H9 (cell line): ENCODE data around the gene CEP89. TPM values are rescaled to one million over a fixed set of nuclear protein-coding genes. Genes with fewer than 3 reads are reported as not detected.

ENCODE experiments used
- DNase-seq: peaks from one replicate; pipeline ENCODE4 v3.0.0-alpha.2; 2017
- H2AFZ ChIP-seq: one replicate; pipeline ENCODE4 v1.6.1; 2013; ENCODE audit warnings: mild to moderate bottlenecking, low read length, control low read depth, moderate library complexity
- H2AK5ac ChIP-seq: 2 replicates; pipeline ENCODE4 v1.6.1; 2013; ENCODE audit warnings: low read length, control low read depth, mixed read lengths; ENCODE audit not compliant: insufficient read length
- H2BK120ac ChIP-seq: one replicate; pipeline ENCODE4 v1.6.1; 2013; ENCODE audit warnings: low read depth, mild to moderate bottlenecking, low read length, control low read depth, inconsistent platforms; ENCODE audit not compliant: poor library complexity, severe bottlenecking
- H2BK12ac ChIP-seq: 2 replicates; pipeline ENCODE4 v1.6.1; 2013; ENCODE audit warnings: low read length, control low read depth, mixed read lengths, low read depth; ENCODE audit not compliant: insufficient read length
- H2BK15ac ChIP-seq: 2 replicates; pipeline ENCODE4 v1.6.1; 2013; ENCODE audit warnings: low read depth, low read length, control low read depth
- H2BK20ac ChIP-seq: one replicate; pipeline ENCODE4 v1.6.1; 2013; ENCODE audit warnings: low read depth, mild to moderate bottlenecking, low read length, control low read depth, inconsistent platforms; ENCODE audit not compliant: poor library complexity, severe bottlenecking
- H2BK5ac ChIP-seq: 2 replicates; pipeline ENCODE4 v1.6.1; 2013; ENCODE audit warnings: low read length, control low read depth, mixed read lengths; ENCODE audit not compliant: insufficient read length
- H3K14ac ChIP-seq: 2 replicates; pipeline ENCODE4 v1.6.1; 2013; ENCODE audit warnings: low read length, control low read depth; ENCODE audit not compliant: insufficient read depth
- H3K18ac ChIP-seq: 2 replicates; pipeline ENCODE4 v1.6.1; 2013; ENCODE audit warnings: low read depth, mild to moderate bottlenecking, mixed read lengths, low read length, control low read depth; ENCODE audit not compliant: insufficient read length
- H3K23ac ChIP-seq: 2 replicates; pipeline ENCODE4 v1.6.1; 2013; ENCODE audit warnings: low read length, control low read depth, mixed read lengths, low read depth; ENCODE audit not compliant: insufficient read length
- H3K23me2 ChIP-seq: 2 replicates; pipeline ENCODE4 v1.6.1; 2013; ENCODE audit warnings: low read depth, mild to moderate bottlenecking, mixed read lengths, low read length, control low read depth; ENCODE audit not compliant: insufficient read length, poor library complexity, severe bottlenecking
- H3K27ac ChIP-seq: 2 replicates; pipeline ENCODE4 v1.5.1; 2013; ENCODE audit warnings: low read length, control low read depth, mixed read lengths, low read depth; ENCODE audit not compliant: insufficient read length
- H3K27me3 ChIP-seq: 2 replicates; pipeline ENCODE4 v1.6.1; 2013; ENCODE audit warnings: low read length, control low read depth, inconsistent platforms; ENCODE audit not compliant: insufficient read depth
- H3K4ac ChIP-seq: 2 replicates; pipeline ENCODE4 v1.6.1; 2013; ENCODE audit warnings: low read depth, mild to moderate bottlenecking, control low read depth, inconsistent platforms, low read length, moderate library complexity
- H3K4me1 ChIP-seq: 2 replicates; pipeline ENCODE4 v1.6.1; 2013; ENCODE audit warnings: low read length, control low read depth, inconsistent platforms; ENCODE audit not compliant: insufficient read depth
- H3K4me2 ChIP-seq: 2 replicates; pipeline ENCODE4 v1.6.1; 2013; ENCODE audit warnings: low read length, control low read depth, mixed read lengths; ENCODE audit not compliant: insufficient read length, insufficient read depth
- H3K56ac ChIP-seq: 2 replicates; pipeline ENCODE4 v1.6.1; 2013; ENCODE audit warnings: low read depth, mild to moderate bottlenecking, mixed read lengths, low read length, control low read depth; ENCODE audit not compliant: insufficient read length
- H3K79me1 ChIP-seq: 2 replicates; pipeline ENCODE4 v1.6.1; 2013; ENCODE audit warnings: low read depth, mild to moderate bottlenecking, moderate library complexity, low read length, control low read depth, inconsistent platforms; ENCODE audit not compliant: insufficient read depth, poor library complexity, severe bottlenecking
- H3K79me2 ChIP-seq: 2 replicates; pipeline ENCODE4 v1.6.1; 2013; ENCODE audit warnings: low read length, control low read depth, inconsistent platforms; ENCODE audit not compliant: insufficient read depth
- H3K9ac ChIP-seq: 2 replicates; pipeline ENCODE4 v1.6.1; 2013; ENCODE audit warnings: low read length, control low read depth, mixed read lengths; ENCODE audit not compliant: insufficient read length; ENCODE audit errors: extremely low read depth
- H3K9me3 ChIP-seq: one replicate; pipeline ENCODE4 v1.6.1; 2013; ENCODE audit warnings: low read depth, low read length, inconsistent platforms; ENCODE audit not compliant: control insufficient read depth
- H3T11ph ChIP-seq: one replicate; pipeline ENCODE4 v1.6.1; 2013; ENCODE audit warnings: mild to moderate bottlenecking, low read length, control low read depth, inconsistent platforms
- H4K20me1 ChIP-seq: one replicate; pipeline ENCODE4 v1.6.1; 2013; ENCODE audit not compliant: control insufficient read depth, insufficient read length, insufficient read depth
- H4K5ac ChIP-seq: 2 replicates; pipeline ENCODE4 v1.6.1; 2013; ENCODE audit warnings: low read depth, mild to moderate bottlenecking, mixed read lengths, low read length, control low read depth; ENCODE audit not compliant: insufficient read length
- H4K8ac ChIP-seq: replicated peaks from 2 replicates; pipeline ENCODE4 v1.6.1; 2013; ENCODE audit warnings: low read length, control low read depth, mixed read lengths, low read depth; ENCODE audit not compliant: insufficient read length
- H4K91ac ChIP-seq: 2 replicates; pipeline ENCODE4 v1.6.1; 2013; ENCODE audit warnings: low read depth, mild to moderate bottlenecking, moderate library complexity, mixed read lengths, low read length, control low read depth; ENCODE audit not compliant: insufficient read length
- H3K27ac Mint-ChIP-seq, 3 experiments: 2 replicates in 2 of 3; 3 replicates in 1 of 3; pipeline ENCODE4 v1.8.0; 2020 to 2021; ENCODE audit warnings: mixed read lengths in 3 of 3, mild to moderate bottlenecking in 1 of 3, moderate library complexity in 1 of 3
- H3K27me3 Mint-ChIP-seq: 2 replicates; pipeline ENCODE4 v1.8.0; 2021; ENCODE audit warnings: low read depth, mild to moderate bottlenecking, moderate library complexity, mixed read lengths
- H3K36me3 Mint-ChIP-seq, 3 experiments: 2 replicates in 2 of 3; 3 replicates in 1 of 3; pipeline ENCODE4 v1.8.0; 2020 to 2021; ENCODE audit warnings: low read depth in 3 of 3, mixed read lengths in 3 of 3; ENCODE audit not compliant: insufficient read depth in 1 of 3
- H3K4me1 Mint-ChIP-seq, 2 experiments: 2 replicates each; pipeline ENCODE4 v1.8.0; 2020; ENCODE audit warnings: mixed read lengths in 2 of 2
- H3K4me3 Mint-ChIP-seq, 2 experiments: 2 replicates in 1 of 2; 3 replicates in 1 of 2; pipeline ENCODE4 v1.8.0; 2020 to 2021; ENCODE audit warnings: mild to moderate bottlenecking in 2 of 2, mixed read lengths in 2 of 2, moderate library complexity in 1 of 2
- H3K9me3 Mint-ChIP-seq, 2 experiments: 2 replicates in 1 of 2; 3 replicates in 1 of 2; pipeline ENCODE4 v1.8.0; 2020; ENCODE audit warnings: mild to moderate bottlenecking in 2 of 2, mixed read lengths in 2 of 2, moderate library complexity in 1 of 2
- CTCF ChIP-seq: fragments of 200-600 bp; sonication (generic); conservative IDR thresholded peaks from 3 replicates; pipeline ENCODE4 v1.8.0; 2021; ENCODE audit warnings: antibody characterized with exemption, mild to moderate bottlenecking
- WGBS: extraction: QIAGEN DNeasy Blood & Tissue Kit; methylation state at CpG from one replicate; pipeline ENCODE4 v1.1.7; 2013; ENCODE audit warnings: missing lambda C conversion rate, low lambda C conversion rate, mixed read lengths; ENCODE audit not compliant: insufficient read length; ENCODE audit errors: extremely low coverage; 5-methylcytosine and 5-hydroxymethylcytosine counted together
- total RNA-seq: library from RNA; stranded (reverse); gene quantifications from 2 replicates; pipeline ENCODE4 v1.2.1, GENCODE V29; 2021

CEP89 gene
- total RNA-seq, 1 experiment from 2014 or later, result 22.1 TPM

DNA sequence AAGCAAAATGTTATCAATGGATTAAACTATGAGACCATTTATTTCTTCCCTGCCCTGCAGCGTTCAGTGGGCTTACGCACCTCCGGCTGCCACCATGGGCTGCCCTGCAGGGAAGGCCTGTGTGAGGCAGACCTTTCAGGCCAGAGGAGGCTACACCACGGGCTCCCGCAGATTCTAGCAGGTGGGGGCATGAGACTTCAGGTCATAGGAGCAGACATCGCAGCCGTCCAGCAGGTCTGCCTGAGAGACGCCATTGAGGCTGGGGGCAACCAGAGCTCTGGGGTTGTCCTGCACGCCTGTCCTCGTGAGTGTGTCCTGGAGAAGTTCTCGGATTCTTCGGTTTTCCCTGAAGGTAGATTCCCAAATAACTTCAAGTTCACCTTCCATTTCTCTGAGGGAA is 92.8 kb downstream of the CEP89 start:
- Histone ChIP-seq H2BK20ac (no peak overlapping the region), H3K56ac (no peak overlapping the region), H4K8ac (no peak overlapping the region), H3K9me3 (no peaks in the 10 kb centered on the region), H3K18ac (no peak overlapping the region), H3K27me3 (no peaks in the 10 kb centered on the region), H3K14ac (no peak overlapping the region), H3T11ph (no peak overlapping the region), H4K91ac (no peak overlapping the region), H3K4ac (no peak overlapping the region), H3K79me1 (no peaks in the 10 kb centered on the region), H2BK15ac (no peak overlapping the region), H3K4me1 (no peaks in the 10 kb centered on the region), H3K27ac (no peak overlapping the region), H4K5ac (no peak overlapping the region), H3K23me2 (no peaks in the 10 kb centered on the region), H4K20me1 (no peaks in the 10 kb centered on the region), H2BK5ac (no peak overlapping the region), H2AK5ac (no peak overlapping the region), H2AFZ (no peak overlapping the region), H3K9ac (no peak overlapping the region), H2BK12ac (no peak overlapping the region), H3K79me2 (no peaks in the 10 kb centered on the region), H2BK120ac (no peak overlapping the region), H3K4me2 (no peak overlapping the region), H3K23ac (no peak overlapping the region)
- no peak for TF ChIP-seq CTCF
- WGBS, result no CpG with 5 or more reads among the region's 12 CpGs
- Mint-ChIP-seq H3K27ac (no peak overlapping the region), H3K27me3 (no peaks in the 10 kb centered on the region), H3K4me3 (no peak overlapping the region), H3K36me3 (peaks cover 0 to 9% (median 2%) of the 10 kb centered on the region in 3 experiments; a peak in 3 of 7 replicates), H3K9me3 (no peaks in the 10 kb centered on the region), H3K4me1 (peaks cover 17 to 23% of the 10 kb centered on the region in 2 experiments)
- DNase-seq, result no peak
